ENCODE data around the gene CELF4.

Gene CELF4

GRCh38 chr18:37499913-37500312, 65.7 kb downstream of the CELF4 start:
- H3K4me3 ChIP-seq = no peak overlapping the region
- no peak for DNase-seq (ENCODE audit: low spot score in 2 of 2)
- H3K27me3 ChIP-seq (ENCODE audit: low read depth) = no peaks in the 10 kb centered on the region
- in situ Hi-C loops (cut with MboI; ENCODE audit: low sequenced_read_pairs) = loop anchor here (25.0 kb wide), 1 partner anchor 563 kb away; no protein-coding TSS in a partner anchor
- H3K9me3 ChIP-seq = no peaks in the 10 kb centered on the region
- H3K4me1 ChIP-seq = no peaks in the 10 kb centered on the region
- H3K36me3 ChIP-seq (replicated peaks) = no peaks in the 10 kb centered on the region

GRCh38 chr18:37499044-37499443, 66.6 kb downstream of the CELF4 start:
- in situ Hi-C loops (cut with MboI; ENCODE audit: low sequenced_read_pairs) = loop anchor here (25.0 kb wide), 1 partner anchor 562 kb away; no protein-coding TSS in a partner anchor
- H3K9me3 ChIP-seq = no peaks in the 10 kb centered on the region
- H3K4me3 ChIP-seq = no peak overlapping the region
- H3K27me3 ChIP-seq (ENCODE audit: low read depth) = no peaks in the 10 kb centered on the region
- no peaks in the 10 kb centered on the region for H3K36me3 ChIP-seq (replicated peaks)
- DNase-seq (ENCODE audit: low spot score in 2 of 2) = no peak
- H3K4me1 ChIP-seq = no peaks in the 10 kb centered on the region

- H3K4me3 ChIP-seq = no peak overlapping the region
- no peaks in the 10 kb centered on the region for H3K9me3 ChIP-seq
- no peaks in the 10 kb centered on the region for H3K27me3 ChIP-seq (ENCODE audit: low read depth)
- in situ Hi-C loops (cut with MboI; ENCODE audit: low sequenced_read_pairs) = loop anchor here (25.0 kb wide), 1 partner anchor 561 kb away; no protein-coding TSS in a partner anchor
- no peak for DNase-seq (ENCODE audit: low spot score in 2 of 2)
- no peaks in the 10 kb centered on the region for H3K36me3 ChIP-seq (replicated peaks)
- no peaks in the 10 kb centered on the region for H3K4me1 ChIP-seq
These were observed 67.6 kb downstream of the CELF4 start for GRCh38 chr18:37497853-37498518.

GRCh38 chr18:37496568-37496967, 69.0 kb downstream of the CELF4 start:
- no peaks in the 10 kb centered on the region for H3K9me3 ChIP-seq
- in situ Hi-C loops (cut with MboI; ENCODE audit: low sequenced_read_pairs) = loop anchor here (25.0 kb wide), 1 partner anchor 559 kb away; no protein-coding TSS in a partner anchor
- no peaks in the 10 kb centered on the region for H3K36me3 ChIP-seq (replicated peaks)
- H3K4me3 ChIP-seq = no peak overlapping the region
- no peaks in the 10 kb centered on the region for H3K4me1 ChIP-seq
- H3K27me3 ChIP-seq (ENCODE audit: low read depth) = no peaks in the 10 kb centered on the region
- no peak for DNase-seq (ENCODE audit: low spot score in 2 of 2)

- Histone ChIP-seq H3K4me1 (no peaks in the 10 kb centered on the region; the same call in 1 of the 2 replicates), H3K36me3 (replicated peaks) (no peaks in the 10 kb centered on the region), H3K9me3 (no peaks in the 10 kb centered on the region), H3K4me3 (no peak overlapping the region), H3K27me3 (ENCODE audit: low read depth) (no peaks in the 10 kb centered on the region)
- no peak for DNase-seq (ENCODE audit: low spot score in 2 of 2)
- in situ Hi-C loops (cut with MboI; ENCODE audit: low sequenced_read_pairs) = loop anchor here (25.0 kb wide), 1 partner anchor 558 kb away; no protein-coding TSS in a partner anchor
These were observed 70.2 kb downstream of the CELF4 start for GRCh38 chr18:37495354-37495753.

GRCh38 chr18:37494406-37494805, 71.2 kb downstream of the CELF4 start:
- Histone ChIP-seq H3K9me3 (no peaks in the 10 kb centered on the region), H3K4me1 (peaks cover 4% of the 10 kb centered on the region; the same call in 1 of the 2 replicates), H3K36me3 (replicated peaks) (no peaks in the 10 kb centered on the region), H3K27me3 (ENCODE audit: low read depth) (no peaks in the 10 kb centered on the region), H3K4me3 (no peak overlapping the region)
- in situ Hi-C loops (cut with MboI; ENCODE audit: low sequenced_read_pairs) = loop anchor here (25.0 kb wide), 1 partner anchor 557 kb away; no protein-coding TSS in a partner anchor
- DNase-seq (ENCODE audit: low spot score in 2 of 2) = no peak

GRCh38 chr18:37493352-37493935, 72.2 kb downstream of the CELF4 start:
- no peaks in the 10 kb centered on the region for H3K36me3 ChIP-seq (replicated peaks)
- DNase-seq (ENCODE audit: low spot score in 2 of 2) = no peak
- in situ Hi-C loops (cut with MboI; ENCODE audit: low sequenced_read_pairs) = loop anchor here (25.0 kb wide), 1 partner anchor 556 kb away; no protein-coding TSS in a partner anchor
- no peak overlapping the region for H3K4me3 ChIP-seq
- no peaks in the 10 kb centered on the region for H3K27me3 ChIP-seq (ENCODE audit: low read depth)
- peaks cover 4% of the 10 kb centered on the region; the same call in 1 of the 2 replicates for H3K4me1 ChIP-seq
- no peaks in the 10 kb centered on the region for H3K9me3 ChIP-seq

- no peak overlapping the region for H3K4me3 ChIP-seq
- H3K9me3 ChIP-seq = no peaks in the 10 kb centered on the region
- no peaks in the 10 kb centered on the region for H3K36me3 ChIP-seq (replicated peaks)
- no peak for DNase-seq (ENCODE audit: low spot score in 2 of 2)
- peaks cover 4% of the 10 kb centered on the region; the same call in 1 of the 2 replicates for H3K4me1 ChIP-seq
- no peaks in the 10 kb centered on the region for H3K27me3 ChIP-seq (ENCODE audit: low read depth)
- in situ Hi-C loops (cut with MboI; ENCODE audit: low sequenced_read_pairs) = loop anchor here (25.0 kb wide), 1 partner anchor 556 kb away; no protein-coding TSS in a partner anchor
These were observed 72.6 kb downstream of the CELF4 start for GRCh38 chr18:37492952-37493351.

GRCh38 chr18:37491526-37491925, 74.1 kb downstream of the CELF4 start:
- in situ Hi-C loops (cut with MboI; ENCODE audit: low sequenced_read_pairs) = loop anchor here (25.0 kb wide), 1 partner anchor 554 kb away; no protein-coding TSS in a partner anchor

GRCh38 chr18:37489998-37490397, 75.6 kb downstream of the CELF4 start:
- peak; percentile 16 to 39 for DNase-seq (ENCODE audit: low spot score in 2 of 2)
- H3K36me3 ChIP-seq (replicated peaks) = no peaks in the 10 kb centered on the region
- no peak overlapping the region for H3K4me3 ChIP-seq
- H3K9me3 ChIP-seq = no peaks in the 10 kb centered on the region
- H3K4me1 ChIP-seq = peaks cover 4% of the 10 kb centered on the region; the same call in 1 of the 2 replicates
- no peaks in the 10 kb centered on the region for H3K27me3 ChIP-seq (ENCODE audit: low read depth)
- in situ Hi-C loops (cut with MboI; ENCODE audit: low sequenced_read_pairs) = loop anchor here (25.0 kb wide), 1 partner anchor 553 kb away; no protein-coding TSS in a partner anchor

More at GRCh38 chr18:37491526-37491925, 74.1 kb downstream of the CELF4 start:
- Histone ChIP-seq H3K4me3 (no peak overlapping the region), H3K9me3 (no peaks in the 10 kb centered on the region), H3K36me3 (replicated peaks) (no peaks in the 10 kb centered on the region), H3K4me1 (peaks cover 4% of the 10 kb centered on the region; the same call in 1 of the 2 replicates), H3K27me3 (ENCODE audit: low read depth) (no peaks in the 10 kb centered on the region)
- DNase-seq (ENCODE audit: low spot score in 2 of 2) = no peak

GRCh38 chr18:37489011-37489410, 76.6 kb downstream of the CELF4 start:
- H3K4me1 ChIP-seq = peaks cover 4% of the 10 kb centered on the region; the same call in 1 of the 2 replicates
- H3K9me3 ChIP-seq = no peaks in the 10 kb centered on the region
- 0 out of 2 replicates have a peak, but pooled peaks cover 3% of the 10 kb centered on the region for H3K27me3 ChIP-seq (ENCODE audit: low read depth)
- H3K36me3 ChIP-seq (replicated peaks) = no peaks in the 10 kb centered on the region
- in situ Hi-C loops (cut with MboI; ENCODE audit: low sequenced_read_pairs) = loop anchor here (25.0 kb wide), 1 partner anchor 552 kb away; no protein-coding TSS in a partner anchor
- DNase-seq (ENCODE audit: low spot score in 2 of 2) = no peak
- no peak overlapping the region for H3K4me3 ChIP-seq

- H3K4me1 ChIP-seq = peaks cover 4% of the 10 kb centered on the region; the same call in 1 of the 2 replicates
- in situ Hi-C loops (cut with MboI; ENCODE audit: low sequenced_read_pairs) = loop anchor here (25.0 kb wide), 1 partner anchor 550 kb away; no protein-coding TSS in a partner anchor
- 0 out of 2 replicates have a peak, but pooled peaks cover 3% of the 10 kb centered on the region for H3K27me3 ChIP-seq (ENCODE audit: low read depth)
These were observed 78.2 kb downstream of the CELF4 start for GRCh38 chr18:37487400-37487867.

GRCh38 chr18:37486848-37487247, 78.8 kb downstream of the CELF4 start:
- Histone ChIP-seq H3K9me3 (no peaks in the 10 kb centered on the region), H3K36me3 (replicated peaks) (no peaks in the 10 kb centered on the region), H3K27me3 (ENCODE audit: low read depth) (0 out of 2 replicates have a peak, but pooled peaks cover 3% of the 10 kb centered on the region), H3K4me3 (no peak overlapping the region), H3K4me1 (peaks cover 4% of the 10 kb centered on the region; the same call in 1 of the 2 replicates)
- in situ Hi-C loops (cut with MboI; ENCODE audit: low sequenced_read_pairs) = loop anchor here (25.0 kb wide), 1 partner anchor 550 kb away; no protein-coding TSS in a partner anchor
- DNase-seq (ENCODE audit: low spot score in 2 of 2) = no peak

More at GRCh38 chr18:37487400-37487867, 78.2 kb downstream of the CELF4 start:
- H3K4me3 ChIP-seq = no peak overlapping the region
- DNase-seq (ENCODE audit: low spot score in 2 of 2) = no peak
- H3K9me3 ChIP-seq = no peaks in the 10 kb centered on the region
- no peaks in the 10 kb centered on the region for H3K36me3 ChIP-seq (replicated peaks)
